IPS-15b (cell line): Measurements from ENCODE around the gene FAM180A.

Experiments used
- H3K27me3 ChIP-seq: one replicate; pipeline ENCODE4 v1.6.1; 2013; ENCODE audit warnings: low read length; ENCODE audit not compliant: control insufficient read depth, insufficient read depth
- H3K36me3 ChIP-seq: one replicate; pipeline ENCODE4 v1.6.1; 2013; ENCODE audit warnings: low read length; ENCODE audit not compliant: control insufficient read depth, insufficient read depth
- H3K4me1 ChIP-seq: one replicate; pipeline ENCODE4 v1.6.1; 2013; ENCODE audit warnings: mild to moderate bottlenecking, low read length; ENCODE audit not compliant: control insufficient read depth, insufficient read depth
- H3K4me3 ChIP-seq: one replicate; pipeline ENCODE4 v1.5.1; 2013; ENCODE audit warnings: low read depth, low read length
- H3K9ac ChIP-seq: one replicate; pipeline ENCODE4 v1.6.1; 2013; ENCODE audit warnings: low read depth, mild to moderate bottlenecking, low read length
- H3K9me3 ChIP-seq: one replicate; pipeline ENCODE4 v1.6.1; 2013; ENCODE audit warnings: mild to moderate bottlenecking, low read length; ENCODE audit not compliant: control insufficient read depth, insufficient read depth

Gene FAM180A

GRCh38 chr7:135685306-135686084, 63.1 kb downstream of the FAM180A start:
- Histone ChIP-seq H3K9ac (no peak overlapping the region), H3K9me3 (no peaks in the 10 kb centered on the region), H3K36me3 (no peaks in the 10 kb centered on the region), H3K27me3 (no peaks in the 10 kb centered on the region), H3K4me1 (no peaks in the 10 kb centered on the region), H3K4me3 (no peak overlapping the region)

DNA sequence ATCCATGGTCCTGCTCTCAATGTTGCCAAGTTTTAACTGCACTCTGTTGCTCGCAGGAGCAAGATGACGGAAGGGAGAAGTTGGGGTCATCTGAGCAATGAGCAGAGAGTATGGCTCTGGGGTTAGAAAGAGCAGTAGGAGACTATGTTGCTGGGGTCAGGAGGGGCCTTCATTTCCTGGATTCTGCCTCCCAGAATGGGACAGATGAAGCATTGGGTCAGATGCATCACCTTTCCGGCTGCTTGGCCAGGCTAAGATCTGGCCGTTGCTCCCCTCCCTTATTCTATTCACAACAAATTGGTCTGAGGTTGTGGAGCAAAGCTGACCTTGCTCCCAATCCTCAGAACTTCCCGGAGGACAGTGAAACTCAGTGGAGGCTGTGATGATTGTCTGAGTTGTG, 63.9 kb downstream of the FAM180A start:
- Histone ChIP-seq H3K36me3 (no peaks in the 10 kb centered on the region), H3K27me3 (no peaks in the 10 kb centered on the region), H3K9ac (no peak overlapping the region)

DNA sequence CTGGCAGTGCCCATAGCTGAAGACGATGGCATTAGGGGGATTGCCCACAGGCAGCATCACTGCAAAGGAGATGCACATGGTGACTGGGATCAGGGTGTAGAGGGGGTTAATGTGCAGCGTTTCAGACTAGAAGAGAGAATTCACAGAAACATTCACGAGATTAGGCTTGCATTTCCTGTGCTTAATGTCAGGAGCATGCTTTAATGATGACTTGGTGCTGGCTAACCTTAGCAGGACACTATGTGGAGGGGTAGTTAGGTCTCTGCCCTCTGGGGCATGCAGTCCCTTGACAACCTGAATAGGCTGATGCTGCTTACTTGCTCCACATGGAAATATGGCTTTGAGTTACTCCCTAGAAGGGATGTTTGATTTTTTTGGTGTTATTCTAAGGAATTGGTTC, 64.5 kb downstream of the FAM180A start:
- no peak overlapping the region for H3K9ac ChIP-seq

More for the DNA sequence above, 63.9 kb downstream of the FAM180A start:
- no peak overlapping the region for H3K4me3 ChIP-seq
- no peaks in the 10 kb centered on the region for H3K9me3 ChIP-seq
- H3K4me1 ChIP-seq, result no peaks in the 10 kb centered on the region

GRCh38 chr7:135683609-135684008, 65.0 kb downstream of the FAM180A start:
- no peaks in the 10 kb centered on the region for H3K36me3 ChIP-seq
- no peak overlapping the region for H3K4me3 ChIP-seq
- no peak overlapping the region for H3K9ac ChIP-seq
- no peaks in the 10 kb centered on the region for H3K9me3 ChIP-seq
- no peaks in the 10 kb centered on the region for H3K4me1 ChIP-seq
- no peaks in the 10 kb centered on the region for H3K27me3 ChIP-seq

More for the DNA sequence above, 64.5 kb downstream of the FAM180A start:
- H3K9me3 ChIP-seq, result no peaks in the 10 kb centered on the region
- no peak overlapping the region for H3K4me3 ChIP-seq
- H3K4me1 ChIP-seq, result no peaks in the 10 kb centered on the region
- no peaks in the 10 kb centered on the region for H3K27me3 ChIP-seq
- H3K36me3 ChIP-seq, result no peaks in the 10 kb centered on the region

GRCh38 chr7:135682191-135682590, 66.4 kb downstream of the FAM180A start:
- Histone ChIP-seq H3K27me3 (no peaks in the 10 kb centered on the region), H3K4me1 (no peaks in the 10 kb centered on the region), H3K4me3 (no peak overlapping the region), H3K9ac (no peak overlapping the region), H3K36me3 (no peaks in the 10 kb centered on the region), H3K9me3 (no peaks in the 10 kb centered on the region)

DNA sequence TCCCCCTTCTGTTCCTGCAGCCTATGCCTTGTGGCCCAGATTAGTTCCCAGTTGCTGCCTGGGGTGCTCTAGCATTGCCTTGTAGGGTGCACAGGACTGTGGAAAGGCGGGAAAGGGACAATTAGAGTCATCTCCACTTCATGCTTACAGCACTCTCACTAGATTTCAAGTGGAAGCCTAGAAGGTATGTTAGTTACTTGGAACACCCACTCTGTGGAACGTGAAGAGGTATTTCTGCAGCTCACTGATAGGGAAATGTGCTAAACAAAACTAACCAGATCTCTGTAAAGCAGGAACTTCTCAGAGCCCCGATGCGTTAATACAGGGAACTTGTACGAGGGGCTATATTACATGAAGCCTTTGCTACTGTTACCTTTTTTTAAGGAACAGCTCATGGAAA, 66.9 kb downstream of the FAM180A start:
- Histone ChIP-seq H3K9ac (no peak overlapping the region), H3K27me3 (no peaks in the 10 kb centered on the region), H3K36me3 (no peaks in the 10 kb centered on the region), H3K4me1 (no peaks in the 10 kb centered on the region), H3K9me3 (no peaks in the 10 kb centered on the region), H3K4me3 (no peak overlapping the region)
